CD8-positive, alpha-beta memory T cell (primary cell): ENCODE data around the gene NPNT. TPM values are rescaled to one million over a fixed set of nuclear protein-coding genes. Genes with fewer than 3 reads are reported as not detected.

Source experiments
- CTCF ChIA-PET: fragments of 350-600 bp; sonication (Branson Sonifier 250); formaldehyde crosslinking; loops from one replicate; lab custom pipeline; 2021; ENCODE audit warnings: antibody characterized with exemption; lab: Charles Lee
- POLR2A ChIA-PET: fragments of 350-600 bp; sonication (Branson Sonifier 250); formaldehyde crosslinking; loops from one replicate; lab custom pipeline; 2021; ENCODE audit warnings: antibody characterized with exemption; lab: Charles Lee
- DNase-seq, 5 donors: peaks; one replicate each; pipeline versions ENCODE4 v3.0.0 to v3.0.0-alpha.2; 2020 to 2022; ENCODE audit warnings: mixed read lengths in 1 of 5
- H3K27ac ChIP-seq: one replicate; pipeline ENCODE4 v1.7.0; 2013; ENCODE audit warnings: low read depth, mild to moderate bottlenecking, low read length, moderate library complexity
- H3K27me3 ChIP-seq: 2 replicates; pipeline ENCODE4 v1.7.0; 2013; ENCODE audit warnings: low read length, mild to moderate bottlenecking; ENCODE audit not compliant: insufficient read depth, poor library complexity, severe bottlenecking
- H3K36me3 ChIP-seq: 2 replicates; pipeline ENCODE4 v1.7.0; 2013; ENCODE audit warnings: mild to moderate bottlenecking, low read length, moderate library complexity; ENCODE audit not compliant: insufficient read depth
- H3K4me1 ChIP-seq: 2 replicates; pipeline ENCODE4 v1.7.0; 2013; ENCODE audit warnings: mild to moderate bottlenecking, low read length, moderate library complexity; ENCODE audit not compliant: insufficient read depth
- H3K4me3 ChIP-seq: 2 replicates; pipeline ENCODE4 v1.7.0; 2013; ENCODE audit warnings: mild to moderate bottlenecking, low read length
- H3K9me3 ChIP-seq: 2 replicates; pipeline ENCODE4 v1.7.0; 2013; ENCODE audit warnings: mild to moderate bottlenecking, low read length
- H3K27ac Mint-ChIP-seq, 8 donors: one replicate each; pipeline ENCODE4 v1.8.0; 2020 to 2021; ENCODE audit warnings: mixed read lengths in 8 of 8, mild to moderate bottlenecking in 6 of 8, inconsistent platforms in 3 of 8, moderate library complexity in 3 of 8
- H3K27me3 Mint-ChIP-seq, 2 donors: one replicate each; pipeline ENCODE4 v1.8.0; 2020 to 2021; ENCODE audit warnings: mixed read lengths in 2 of 2, mild to moderate bottlenecking in 1 of 2, moderate library complexity in 1 of 2
- H3K36me3 Mint-ChIP-seq, 3 donors: one replicate each; pipeline ENCODE4 v1.8.0; 2020 to 2021; ENCODE audit warnings: mixed read lengths in 3 of 3, inconsistent platforms in 1 of 3, mild to moderate bottlenecking in 1 of 3
- H3K4me1 Mint-ChIP-seq, 3 donors: one replicate each; pipeline ENCODE4 v1.8.0; 2020 to 2021; ENCODE audit warnings: mixed read lengths in 3 of 3, inconsistent platforms in 1 of 3, mild to moderate bottlenecking in 1 of 3
- H3K4me3 Mint-ChIP-seq, 7 donors: one replicate each; pipeline ENCODE4 v1.8.0; 2020 to 2021; ENCODE audit warnings: mixed read lengths in 7 of 7, mild to moderate bottlenecking in 6 of 7, moderate library complexity in 4 of 7, inconsistent platforms in 2 of 7
- H3K9me3 Mint-ChIP-seq, 5 donors: one replicate each; pipeline ENCODE4 v1.8.0; 2020 to 2022; ENCODE audit warnings: mixed read lengths in 5 of 5, mild to moderate bottlenecking in 3 of 5, moderate library complexity in 2 of 5, inconsistent platforms in 1 of 5
- polyA plus RNA-seq: library from polyadenylated mRNA; unstranded; fragments of 300-500 nt; fragmentation: Illumina TruSeq; gene quantifications from one replicate; pipeline ENCODE4 v1.2.3, GENCODE V29; 2021
- total RNA-seq, 2 experiments: library from RNA; stranded (reverse); gene quantifications; one replicate each; pipeline ENCODE4 v1.2.3, GENCODE V29; 2021

Gene NPNT
- total and polyA plus RNA-seq, 3 experiments from 2014 or later, result not detected

DNA sequence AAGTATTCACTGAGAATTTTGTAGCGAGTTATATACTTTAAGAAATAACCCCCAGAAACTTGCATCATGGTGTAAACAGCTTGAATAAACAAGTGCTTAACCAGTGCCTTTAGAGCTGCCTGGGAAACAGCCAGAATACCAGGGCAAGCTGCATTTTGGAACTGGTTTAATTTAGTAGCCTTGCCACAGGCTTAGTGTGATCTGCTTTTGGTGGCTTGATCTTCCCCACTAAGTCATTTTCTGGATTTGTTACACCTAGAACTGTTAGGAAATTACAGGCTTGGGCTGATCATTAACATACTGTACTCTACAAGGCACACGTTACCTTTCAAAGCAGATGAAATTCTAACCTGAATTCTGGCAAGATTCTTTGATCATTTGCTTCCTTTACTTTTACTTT lies 35.4 kb downstream of the NPNT start:
- CTCF ChIA-PET, result no interaction called here
- H3K9me3 ChIP-seq, result no peaks in the 10 kb centered on the region
- no peaks in the 10 kb centered on the region for H3K36me3 ChIP-seq
- Mint-ChIP-seq H3K27me3 (peaks cover 0 to 4% of the 10 kb centered on the region in 2 donors), H3K27ac (no peak overlapping the region), H3K36me3 (no peaks in the 10 kb centered on the region), H3K9me3 (no peaks in the 10 kb centered on the region), H3K4me3 (no peak overlapping the region), H3K4me1 (no peaks in the 10 kb centered on the region)
- H3K27me3 ChIP-seq, result no peaks in the 10 kb centered on the region
- no peak for DNase-seq
- POLR2A ChIA-PET, result no interaction called here
- no peaks in the 10 kb centered on the region for H3K4me1 ChIP-seq
- H3K4me3 ChIP-seq, result no peak overlapping the region
- H3K27ac ChIP-seq, result no peak overlapping the region

DNA sequence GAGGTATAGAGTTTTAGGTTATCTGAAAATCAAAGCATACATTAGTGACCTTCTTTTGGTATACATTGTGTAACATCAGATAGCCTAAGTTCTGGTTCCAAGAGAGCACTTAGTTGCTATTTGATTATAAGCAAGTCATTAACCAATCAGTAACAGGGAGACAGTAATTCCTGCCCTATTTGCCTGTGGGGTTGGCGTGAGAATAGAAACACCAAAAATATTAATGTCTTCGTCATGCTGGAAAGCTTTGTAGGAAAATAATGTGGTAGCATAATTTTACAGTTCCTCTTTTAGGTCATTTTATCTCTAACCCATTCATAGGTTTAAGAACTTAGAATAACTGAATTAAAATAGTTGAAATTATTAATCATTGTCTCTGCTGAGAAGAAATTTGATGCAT lies 37.8 kb downstream of the NPNT start:
- no peaks in the 10 kb centered on the region for H3K9me3 ChIP-seq
- no peaks in the 10 kb centered on the region for H3K4me1 ChIP-seq
- H3K36me3 ChIP-seq, result no peaks in the 10 kb centered on the region
- DNase-seq, result no peak
- H3K4me3 Mint-ChIP-seq, result no peak overlapping the region
- ChIA-PET POLR2A (no interaction called here), CTCF (no interaction called here)
- no peaks in the 10 kb centered on the region for H3K36me3 Mint-ChIP-seq
- peaks cover 0 to 4% of the 10 kb centered on the region in 2 donors for H3K27me3 Mint-ChIP-seq
- H3K27me3 ChIP-seq, result no peaks in the 10 kb centered on the region
- H3K27ac ChIP-seq, result no peak overlapping the region
- no peaks in the 10 kb centered on the region for H3K9me3 Mint-ChIP-seq
- H3K27ac Mint-ChIP-seq, result no peak overlapping the region
- H3K4me1 Mint-ChIP-seq, result no peaks in the 10 kb centered on the region
- H3K4me3 ChIP-seq, result no peak overlapping the region

DNA sequence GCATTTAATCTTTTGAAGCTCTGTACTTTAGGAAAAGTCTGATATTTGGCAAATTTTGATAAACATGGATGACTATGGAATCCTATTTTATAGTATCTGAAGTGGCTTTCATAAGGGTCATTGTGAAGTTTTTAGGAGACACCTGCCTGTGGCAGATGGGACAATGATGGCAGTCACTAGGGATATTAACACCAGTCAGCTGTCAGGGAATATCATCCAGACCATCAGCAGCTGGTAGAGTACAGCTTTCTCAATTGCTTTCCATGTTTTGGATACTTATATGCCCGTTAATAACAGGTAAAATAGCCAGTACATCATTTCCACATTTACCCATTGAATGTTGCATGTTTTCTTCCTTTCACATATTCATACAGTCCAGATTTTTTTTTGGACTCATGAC lies 39.1 kb downstream of the NPNT start:
- Mint-ChIP-seq H3K36me3 (no peaks in the 10 kb centered on the region), H3K27me3 (peaks cover 0 to 4% of the 10 kb centered on the region in 2 donors), H3K27ac (no peak overlapping the region), H3K4me1 (no peaks in the 10 kb centered on the region), H3K9me3 (no peaks in the 10 kb centered on the region), H3K4me3 (no peak overlapping the region)
- DNase-seq, result no peak
- H3K4me1 ChIP-seq, result no peaks in the 10 kb centered on the region
- ChIA-PET CTCF (no interaction called here), POLR2A (no interaction called here)
- no peak overlapping the region for H3K27ac ChIP-seq
- H3K4me3 ChIP-seq, result no peak overlapping the region
- no peaks in the 10 kb centered on the region for H3K36me3 ChIP-seq
- H3K9me3 ChIP-seq, result no peaks in the 10 kb centered on the region
- no peaks in the 10 kb centered on the region for H3K27me3 ChIP-seq

DNA sequence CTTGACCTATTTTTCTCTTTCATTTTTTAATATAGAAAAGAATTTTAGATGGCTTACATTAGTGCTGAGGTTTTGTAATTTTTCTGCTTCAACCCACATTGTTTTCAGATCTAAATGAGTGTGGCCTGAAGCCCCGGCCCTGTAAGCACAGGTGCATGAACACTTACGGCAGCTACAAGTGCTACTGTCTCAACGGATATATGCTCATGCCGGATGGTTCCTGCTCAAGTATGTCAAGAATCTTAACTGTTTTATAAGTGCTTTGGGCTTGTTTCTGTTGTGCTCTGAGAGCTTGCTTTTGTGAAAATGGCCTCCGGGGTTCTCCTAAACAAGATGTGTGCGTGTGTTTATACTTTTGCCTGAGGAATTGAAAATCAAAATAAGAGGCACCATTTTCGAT lies 41.6 kb downstream of the NPNT start:
- DNase-seq, result no peak
- Histone ChIP-seq H3K27me3 (no peaks in the 10 kb centered on the region), H3K4me1 (no peaks in the 10 kb centered on the region), H3K27ac (no peak overlapping the region), H3K36me3 (no peaks in the 10 kb centered on the region), H3K9me3 (no peaks in the 10 kb centered on the region), H3K4me3 (no peak overlapping the region)
- POLR2A ChIA-PET, result no interaction called here
- no peaks in the 10 kb centered on the region for H3K9me3 Mint-ChIP-seq
- H3K27me3 Mint-ChIP-seq, result peaks cover 0 to 1% of the 10 kb centered on the region in 2 donors
- CTCF ChIA-PET, result no interaction called here
- no peak overlapping the region for H3K27ac Mint-ChIP-seq
- no peaks in the 10 kb centered on the region for H3K36me3 Mint-ChIP-seq
- no peak overlapping the region for H3K4me3 Mint-ChIP-seq
- H3K4me1 Mint-ChIP-seq, result no peaks in the 10 kb centered on the region

DNA sequence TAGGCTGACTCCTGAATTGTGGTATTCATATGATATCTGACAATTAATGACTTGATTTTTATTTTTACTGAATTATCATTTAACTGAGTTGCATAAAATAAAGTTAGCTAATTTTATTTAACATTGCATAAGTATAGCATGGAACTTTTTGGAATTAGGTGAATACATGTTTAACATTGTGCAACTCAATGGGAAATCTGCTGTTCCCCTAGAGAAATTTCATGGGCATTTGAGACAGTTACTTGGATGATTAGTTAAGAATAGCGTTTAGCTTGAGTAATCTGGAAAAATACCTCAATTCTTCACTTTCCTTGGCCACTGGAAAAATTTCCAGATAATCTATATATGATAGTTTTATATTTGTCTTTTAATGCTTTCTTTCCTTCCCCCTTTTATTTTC lies 42.5 kb downstream of the NPNT start:
- Histone ChIP-seq H3K4me1 (no peaks in the 10 kb centered on the region), H3K27me3 (no peaks in the 10 kb centered on the region), H3K4me3 (no peak overlapping the region), H3K9me3 (no peaks in the 10 kb centered on the region), H3K27ac (no peak overlapping the region), H3K36me3 (no peaks in the 10 kb centered on the region)
- CTCF ChIA-PET, result no interaction called here
- POLR2A ChIA-PET, result no interaction called here
- Mint-ChIP-seq H3K4me3 (no peak overlapping the region), H3K36me3 (no peaks in the 10 kb centered on the region), H3K27ac (no peak overlapping the region), H3K27me3 (peaks cover 0 to 1% of the 10 kb centered on the region in 2 donors), H3K9me3 (no peaks in the 10 kb centered on the region), H3K4me1 (no peaks in the 10 kb centered on the region)
- no peak for DNase-seq

DNA sequence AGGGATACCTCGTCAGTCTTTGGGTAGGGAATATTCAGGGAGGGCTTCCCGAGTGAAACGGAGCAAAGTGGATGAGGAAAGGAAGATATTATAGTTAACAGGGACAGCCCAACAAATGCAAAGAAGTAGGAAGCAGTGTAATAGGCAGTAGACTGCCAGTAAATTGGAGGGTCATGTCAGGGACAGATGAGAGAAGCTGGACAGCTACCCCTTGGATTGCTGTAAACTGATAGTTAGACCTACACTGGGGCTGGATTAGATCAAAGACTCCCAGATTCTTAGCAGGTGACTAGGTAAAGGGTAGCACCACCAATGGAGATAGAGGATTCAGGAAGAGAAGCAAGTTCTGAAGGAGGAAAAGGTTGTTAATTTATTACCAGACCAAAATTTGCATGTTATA lies 48.0 kb downstream of the NPNT start:
- Mint-ChIP-seq H3K4me1 (no peaks in the 10 kb centered on the region), H3K36me3 (peaks cover 0 to 6% (median 0%) of the 10 kb centered on the region in 3 donors), H3K27ac (no peak overlapping the region), H3K27me3 (no peaks in the 10 kb centered on the region), H3K4me3 (no peak overlapping the region), H3K9me3 (peaks cover 5 to 7% (median 6%) of the 10 kb centered on the region in 5 donors)
- no peak overlapping the region for H3K27ac ChIP-seq
- ChIA-PET POLR2A (no interaction called here), CTCF (no interaction called here)
- no peaks in the 10 kb centered on the region for H3K36me3 ChIP-seq
- no peaks in the 10 kb centered on the region for H3K27me3 ChIP-seq
- H3K4me1 ChIP-seq, result no peaks in the 10 kb centered on the region
- no peaks in the 10 kb centered on the region for H3K9me3 ChIP-seq
- no peak for DNase-seq
- no peak overlapping the region for H3K4me3 ChIP-seq

DNA sequence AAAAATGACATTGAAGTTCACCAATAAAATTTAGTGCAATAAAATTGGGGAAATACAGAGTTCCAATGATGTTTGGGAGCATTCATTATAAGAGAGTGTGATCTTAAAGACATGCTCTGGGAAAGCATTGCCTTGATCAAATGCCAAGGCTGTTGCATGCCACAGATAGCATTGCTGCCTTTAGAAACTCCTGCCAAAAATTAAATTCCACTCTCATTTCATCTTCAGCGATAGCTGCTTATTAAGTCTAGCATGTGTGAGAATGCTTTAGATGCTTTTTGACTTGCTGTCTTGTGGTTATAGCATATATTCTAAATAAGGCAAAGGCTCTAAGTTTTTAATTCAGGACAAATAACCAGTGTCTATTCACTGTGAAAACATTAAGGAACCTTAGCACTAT lies 49.3 kb downstream of the NPNT start:
- H3K36me3 Mint-ChIP-seq, result peaks cover 0 to 6% (median 0%) of the 10 kb centered on the region in 3 donors
- CTCF ChIA-PET, result no interaction called here
- no peak for DNase-seq
- Histone ChIP-seq H3K4me3 (no peak overlapping the region), H3K4me1 (no peaks in the 10 kb centered on the region), H3K27ac (no peak overlapping the region), H3K36me3 (no peaks in the 10 kb centered on the region), H3K27me3 (no peaks in the 10 kb centered on the region), H3K9me3 (no peaks in the 10 kb centered on the region)
- H3K4me1 Mint-ChIP-seq, result no peaks in the 10 kb centered on the region
- H3K27me3 Mint-ChIP-seq, result no peaks in the 10 kb centered on the region
- no peak overlapping the region for H3K4me3 Mint-ChIP-seq
- no peak overlapping the region for H3K27ac Mint-ChIP-seq
- H3K9me3 Mint-ChIP-seq, result peaks cover 5 to 9% (median 6%) of the 10 kb centered on the region in 5 donors
- POLR2A ChIA-PET, result no interaction called here

DNA sequence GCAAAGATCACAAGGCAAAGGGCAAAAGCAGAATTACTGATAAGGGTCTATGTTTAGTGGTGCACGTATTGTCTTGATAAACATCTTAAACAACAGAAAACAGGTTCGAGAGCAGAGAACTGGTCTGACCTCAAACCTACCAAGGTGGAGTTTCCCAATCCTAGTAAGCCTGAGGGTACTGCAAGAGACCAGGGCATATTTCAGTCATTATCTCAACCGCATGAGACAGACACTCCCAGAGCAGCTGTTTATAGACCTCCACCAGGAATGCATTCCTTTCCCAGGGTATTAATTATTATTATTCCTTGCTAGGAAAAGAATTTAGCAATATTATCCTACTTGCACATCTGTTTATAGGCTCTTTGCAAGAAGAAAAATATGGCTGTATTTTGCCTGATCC lies 51.5 kb downstream of the NPNT start:
- no peaks in the 10 kb centered on the region for H3K27me3 Mint-ChIP-seq
- no peak overlapping the region for H3K27ac Mint-ChIP-seq
- peaks cover 5 to 9% (median 6%) of the 10 kb centered on the region in 5 donors for H3K9me3 Mint-ChIP-seq
- H3K4me3 Mint-ChIP-seq, result no peak overlapping the region
- H3K36me3 Mint-ChIP-seq, result peaks cover 0 to 6% (median 0%) of the 10 kb centered on the region in 3 donors
- H3K4me3 ChIP-seq, result no peak overlapping the region
- no peak overlapping the region for H3K27ac ChIP-seq
- no peaks in the 10 kb centered on the region for H3K4me1 Mint-ChIP-seq
- no peaks in the 10 kb centered on the region for H3K27me3 ChIP-seq
- POLR2A ChIA-PET, result no interaction called here
- no peak for DNase-seq
- CTCF ChIA-PET, result no interaction called here
- no peaks in the 10 kb centered on the region for H3K9me3 ChIP-seq
- H3K4me1 ChIP-seq, result no peaks in the 10 kb centered on the region
- H3K36me3 ChIP-seq, result no peaks in the 10 kb centered on the region

DNA sequence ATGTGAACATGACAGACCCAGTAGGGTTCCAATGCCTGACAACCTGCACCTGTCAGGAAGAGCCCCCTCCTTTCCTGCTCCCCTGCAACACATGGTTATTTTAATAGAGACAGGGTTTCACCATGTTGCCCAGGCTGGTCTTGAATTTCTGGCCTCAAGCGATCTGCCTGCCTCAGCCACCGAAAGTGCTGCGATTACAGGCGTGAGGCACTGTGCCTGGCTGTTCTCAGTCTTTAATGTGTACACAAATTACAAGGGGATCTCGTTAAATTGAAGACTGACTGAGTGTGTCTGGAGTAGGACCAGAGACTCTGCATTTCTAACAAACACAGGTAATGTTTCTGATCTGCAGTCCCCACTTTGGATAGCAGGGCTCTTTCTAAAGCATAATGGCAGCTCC lies 55.4 kb downstream of the NPNT start:
- H3K9me3 ChIP-seq, result no peaks in the 10 kb centered on the region
- H3K36me3 ChIP-seq, result no peaks in the 10 kb centered on the region
- DNase-seq, result no peak
- peaks cover 5 to 9% (median 6%) of the 10 kb centered on the region in 5 donors for H3K9me3 Mint-ChIP-seq
- H3K4me1 Mint-ChIP-seq, result no peaks in the 10 kb centered on the region
- H3K27me3 Mint-ChIP-seq, result no peaks in the 10 kb centered on the region
- H3K4me1 ChIP-seq, result no peaks in the 10 kb centered on the region
- no peak overlapping the region for H3K27ac Mint-ChIP-seq
- POLR2A ChIA-PET, result no interaction called here
- no peak overlapping the region for H3K4me3 ChIP-seq
- peaks cover 0 to 6% (median 0%) of the 10 kb centered on the region in 3 donors for H3K36me3 Mint-ChIP-seq
- CTCF ChIA-PET, result no interaction called here
- no peak overlapping the region for H3K4me3 Mint-ChIP-seq
- no peak overlapping the region for H3K27ac ChIP-seq
- H3K27me3 ChIP-seq, result no peaks in the 10 kb centered on the region
